GM19467 (cell line): Measurements from ENCODE around the gene NT5C.

ENCODE experiments used
- ATAC-seq: cut with Tn5 transposase; IDR thresholded peaks from one replicate; pipeline ENCODE4 v1.9.1; 2021; ENCODE audit warnings: mild to moderate bottlenecking, moderate library complexity; ENCODE audit not compliant: unreplicated experiment

The NT5C gene

GRCh38 chr17:75094871-75095399 is 36.6 kb downstream of the NT5C start:
- ATAC-seq, result no peak

GRCh38 chr17:75093548-75094158 is 37.9 kb downstream of the NT5C start:
- ATAC-seq, result no peak

GRCh38 chr17:75091855-75092327 is 39.7 kb downstream of the NT5C start:
- no peak for ATAC-seq

GRCh38 chr17:75090871-75091854 is 40.4 kb downstream of the NT5C start:
- ATAC-seq, result no peak

- no peak for ATAC-seq
Observed at GRCh38 chr17:75088465-75089417, 42.8 kb downstream of the NT5C start.

- peak; percentile 54 for ATAC-seq
Observed at GRCh38 chr17:75087558-75088453, 43.7 kb downstream of the NT5C start, which contains the start of gene SLC16A5. TSS of gene SLC16A5 (plus strand) at chr17:75087954. CDS start at chr17:75093637, 5,683 bp downstream.

GRCh38 chr17:75087182-75087557 is 44.4 kb downstream of the NT5C start:
- ATAC-seq, result no peak

- no peak for ATAC-seq
Observed at GRCh38 chr17:75086496-75087181, 44.9 kb downstream of the NT5C start.

GRCh38 chr17:75084039-75084660 is 47.4 kb downstream of the NT5C start:
- no peak for ATAC-seq

- ATAC-seq, result no peak
Observed at GRCh38 chr17:75082683-75083082, 48.9 kb downstream of the NT5C start.

- ATAC-seq, result no peak
Observed at GRCh38 chr17:75081611-75082540, 49.7 kb downstream of the NT5C start.
